IPS-18a (cell line): ENCODE measurements around the gene BMP7.

Experiments used
- H3K27ac ChIP-seq: one replicate; pipeline ENCODE4 v1.5.1; 2013; ENCODE audit warnings: low read length
- H3K27me3 ChIP-seq: one replicate; pipeline ENCODE4 v1.6.1; 2013; ENCODE audit warnings: mild to moderate bottlenecking, low read length; ENCODE audit not compliant: control insufficient read depth, insufficient read depth
- H3K36me3 ChIP-seq: one replicate; pipeline ENCODE4 v1.6.1; 2013; ENCODE audit warnings: low read depth, low read length; ENCODE audit not compliant: control insufficient read depth
- H3K4me1 ChIP-seq: one replicate; pipeline ENCODE4 v1.6.1; 2013; ENCODE audit warnings: low read depth, low read length; ENCODE audit not compliant: control insufficient read depth
- H3K4me3 ChIP-seq: one replicate; pipeline ENCODE4 v1.5.1; 2013; ENCODE audit warnings: low read length
- H3K9ac ChIP-seq: one replicate; pipeline ENCODE4 v1.6.1; 2013; ENCODE audit warnings: mild to moderate bottlenecking, low read length, moderate library complexity
- H3K9me3 ChIP-seq: one replicate; pipeline ENCODE4 v1.6.1; 2013; ENCODE audit warnings: low read depth, low read length; ENCODE audit not compliant: control insufficient read depth

Gene BMP7

DNA sequence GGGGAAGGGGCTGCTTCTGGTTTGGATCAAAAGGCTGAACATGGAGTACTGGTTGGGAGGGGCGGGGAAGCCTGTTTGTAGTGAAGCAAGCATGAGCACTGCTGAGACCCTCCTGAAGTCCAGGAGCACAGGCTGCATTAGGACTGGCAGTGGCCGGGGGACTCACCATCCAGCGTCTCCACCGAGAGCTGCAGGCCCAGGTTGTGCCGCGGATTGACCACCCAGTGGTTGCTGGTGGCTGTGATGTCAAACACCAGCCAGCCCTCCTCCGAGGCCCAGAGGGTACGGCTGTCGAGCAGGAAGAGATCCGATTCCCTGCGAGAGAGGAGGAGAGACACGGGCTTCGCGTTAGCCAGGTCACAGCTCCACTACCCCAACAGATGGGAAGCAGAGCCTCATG, 64.1 kb downstream of the BMP7 start:
- Histone ChIP-seq H3K36me3 (no peaks in the 10 kb centered on the region), H3K4me3 (no peak overlapping the region), H3K27me3 (no peaks in the 10 kb centered on the region), H3K9ac (no peak overlapping the region), H3K27ac (no peak overlapping the region), H3K4me1 (peaks cover 17% of the 10 kb centered on the region), H3K9me3 (no peaks in the 10 kb centered on the region)

DNA sequence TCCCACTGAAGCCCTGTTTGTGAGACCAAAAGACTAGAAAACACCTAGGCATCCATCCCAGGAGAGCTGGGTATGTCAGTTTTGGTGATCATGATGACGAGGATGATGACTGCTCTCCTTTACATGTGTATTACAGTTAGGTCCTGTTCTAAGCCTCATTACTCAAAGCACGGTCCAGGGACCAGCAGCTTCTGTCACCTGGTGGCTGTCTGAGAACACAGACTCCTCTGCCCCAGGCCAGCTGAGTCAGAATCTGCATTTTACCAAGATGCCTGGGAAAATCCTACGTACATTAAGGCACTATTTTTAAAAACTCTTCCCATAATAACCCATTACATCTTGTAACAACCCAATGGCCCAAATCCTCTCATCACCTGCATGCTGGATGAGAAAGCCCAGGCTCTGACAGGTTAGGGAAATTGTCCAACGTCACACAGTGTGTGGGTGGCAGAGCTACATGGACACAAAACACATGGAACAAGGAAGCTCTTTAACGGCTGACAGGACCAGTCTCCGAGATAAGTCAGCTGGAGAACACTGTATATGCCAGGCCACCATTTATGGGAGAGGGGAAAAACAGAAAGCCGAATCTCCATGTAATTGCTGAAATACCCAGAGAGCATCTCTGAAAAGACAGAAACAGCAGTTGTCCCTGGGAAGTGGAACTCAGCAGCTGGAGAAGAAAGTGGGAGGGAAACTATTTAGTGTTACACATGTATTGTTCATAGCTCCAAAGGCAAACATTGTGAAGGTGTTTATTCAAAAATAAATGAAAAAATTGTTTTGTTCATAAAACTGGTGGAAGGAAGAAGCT, 65.4 kb downstream of the BMP7 start:
- no peak overlapping the region for H3K9ac ChIP-seq
- H3K4me1 ChIP-seq: peaks cover 17% of the 10 kb centered on the region
- no peak overlapping the region for H3K27ac ChIP-seq
- H3K27me3 ChIP-seq: no peaks in the 10 kb centered on the region
- H3K36me3 ChIP-seq: no peaks in the 10 kb centered on the region
- no peak overlapping the region for H3K4me3 ChIP-seq
- no peaks in the 10 kb centered on the region for H3K9me3 ChIP-seq

DNA sequence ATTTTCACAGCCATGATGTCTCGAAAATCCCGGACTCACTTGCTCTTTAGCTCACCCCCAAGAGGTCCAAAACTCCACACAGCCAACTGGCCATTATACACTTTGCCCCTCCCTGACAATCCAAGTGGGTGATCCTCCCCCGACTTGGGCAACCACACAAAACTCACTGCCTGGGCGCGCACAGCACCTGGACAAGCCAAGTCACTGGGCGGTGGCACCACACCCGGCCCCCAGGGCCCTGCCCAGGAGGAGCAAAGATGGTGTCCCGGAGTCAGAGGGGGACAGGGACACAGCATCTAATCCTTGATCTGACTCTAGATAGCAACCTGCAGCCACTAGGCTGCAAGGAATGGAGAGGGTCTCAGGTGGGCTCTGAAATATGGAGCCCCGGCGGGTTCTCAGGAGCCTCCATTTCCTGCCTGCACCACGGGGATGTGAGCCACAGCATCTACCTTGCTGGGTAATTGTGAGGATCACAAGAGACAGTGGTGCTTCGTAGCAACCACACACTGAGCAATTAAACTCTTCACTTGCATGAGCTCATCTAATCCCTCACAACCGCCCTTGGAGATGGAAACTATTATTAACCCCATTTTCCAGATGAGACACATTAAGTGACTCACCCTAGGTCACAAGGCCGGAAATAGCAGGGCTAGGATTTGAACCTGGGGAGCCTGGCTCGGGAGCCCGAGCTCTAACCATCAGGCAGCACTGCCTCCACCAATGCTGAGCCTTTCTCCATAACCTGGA, 66.6 kb downstream of the BMP7 start:
- Histone ChIP-seq H3K4me1 (peaks cover 17% of the 10 kb centered on the region), H3K9ac (no peak overlapping the region), H3K9me3 (no peaks in the 10 kb centered on the region), H3K27me3 (no peaks in the 10 kb centered on the region), H3K27ac (no peak overlapping the region), H3K36me3 (no peaks in the 10 kb centered on the region), H3K4me3 (no peak overlapping the region)

DNA sequence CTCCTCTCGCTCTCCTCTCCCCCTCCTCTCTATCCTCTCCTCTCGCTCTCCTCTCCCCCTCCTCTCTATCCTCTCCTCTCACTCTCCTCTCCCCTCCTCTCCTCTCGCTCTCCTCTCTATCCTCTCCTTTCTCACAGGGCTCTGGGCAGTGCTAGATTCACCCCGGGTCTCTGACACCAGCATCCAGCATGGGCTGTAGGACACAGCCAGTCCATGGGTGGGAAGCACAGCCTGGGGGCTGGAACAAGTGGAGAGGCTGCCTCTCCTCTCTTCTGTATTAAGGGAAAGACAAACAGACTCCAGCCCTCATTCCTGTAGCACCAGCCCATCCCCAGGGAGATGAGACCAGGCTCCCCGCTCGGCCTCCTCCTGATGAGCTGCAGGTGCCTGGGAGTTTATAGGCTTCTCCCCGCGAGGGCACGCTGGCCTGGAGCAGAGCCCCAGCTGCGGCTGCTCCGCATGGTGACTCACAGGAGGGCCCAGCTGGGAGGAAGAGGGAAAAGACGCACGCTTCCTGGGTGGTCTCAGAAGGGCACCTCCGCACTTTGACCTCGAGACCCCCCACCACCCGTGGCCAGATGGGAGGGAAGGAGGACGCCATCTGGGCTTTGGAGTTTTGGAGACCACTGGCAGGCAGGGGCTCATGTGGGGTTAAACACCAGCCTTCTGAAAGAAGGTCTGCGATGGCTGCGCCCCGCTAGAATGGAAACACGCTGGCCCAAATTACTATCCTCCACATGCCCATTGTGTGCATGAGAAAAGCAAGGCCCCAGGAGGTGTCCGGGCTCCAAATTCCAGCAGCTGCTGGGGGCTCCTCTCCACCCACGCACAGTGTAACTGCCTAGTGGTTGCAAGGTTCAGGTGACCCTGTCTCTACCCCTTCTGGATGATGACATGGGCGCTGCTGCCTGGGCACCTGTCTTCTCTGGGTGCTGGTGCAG, 68.0 kb downstream of the BMP7 start:
- H3K36me3 ChIP-seq: no peaks in the 10 kb centered on the region
- no peak overlapping the region for H3K9ac ChIP-seq
- H3K4me3 ChIP-seq: no peak overlapping the region
- peaks cover 17% of the 10 kb centered on the region for H3K4me1 ChIP-seq
- no peaks in the 10 kb centered on the region for H3K9me3 ChIP-seq
- H3K27me3 ChIP-seq: no peaks in the 10 kb centered on the region
- no peak overlapping the region for H3K27ac ChIP-seq

DNA sequence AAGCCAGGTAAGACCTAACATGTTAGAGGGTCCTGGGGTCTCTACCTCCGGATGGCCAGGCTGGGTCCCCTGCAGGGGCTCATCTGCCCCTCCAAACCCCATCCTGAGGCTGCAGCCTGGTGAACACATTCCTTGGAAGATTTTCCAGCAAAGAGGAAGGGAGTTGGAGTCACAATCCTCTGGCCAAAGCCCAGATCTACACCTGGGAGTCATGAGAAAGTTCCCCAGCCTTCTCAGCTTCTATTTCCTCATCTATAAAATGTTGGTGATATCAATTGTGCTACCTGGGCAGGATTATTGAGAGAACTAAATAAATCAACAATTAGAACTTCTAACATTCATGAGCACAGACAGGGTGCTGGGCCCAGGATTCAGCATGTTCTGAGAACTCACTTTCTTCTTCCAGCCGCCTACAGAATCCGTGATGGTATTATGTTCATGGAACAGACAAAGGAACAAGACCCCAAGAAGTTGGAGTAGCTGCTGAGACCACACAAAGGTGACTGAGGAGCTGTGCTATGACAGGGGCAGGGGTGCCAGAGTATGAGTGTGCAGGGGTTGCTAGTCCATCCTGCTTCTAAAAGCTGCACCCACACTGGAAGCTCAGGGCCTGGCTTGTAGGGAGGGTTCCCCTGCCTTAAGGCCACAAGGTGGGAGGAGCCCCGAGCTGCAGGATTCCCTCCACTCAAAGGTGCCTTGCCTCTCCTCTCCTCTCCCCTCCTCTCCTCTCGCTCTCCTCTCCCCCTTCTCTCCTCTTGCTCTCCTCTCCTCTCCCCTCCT, 68.9 kb downstream of the BMP7 start:
- Histone ChIP-seq H3K27ac (no peak overlapping the region), H3K27me3 (no peaks in the 10 kb centered on the region), H3K4me1 (peaks cover 17% of the 10 kb centered on the region)

DNA sequence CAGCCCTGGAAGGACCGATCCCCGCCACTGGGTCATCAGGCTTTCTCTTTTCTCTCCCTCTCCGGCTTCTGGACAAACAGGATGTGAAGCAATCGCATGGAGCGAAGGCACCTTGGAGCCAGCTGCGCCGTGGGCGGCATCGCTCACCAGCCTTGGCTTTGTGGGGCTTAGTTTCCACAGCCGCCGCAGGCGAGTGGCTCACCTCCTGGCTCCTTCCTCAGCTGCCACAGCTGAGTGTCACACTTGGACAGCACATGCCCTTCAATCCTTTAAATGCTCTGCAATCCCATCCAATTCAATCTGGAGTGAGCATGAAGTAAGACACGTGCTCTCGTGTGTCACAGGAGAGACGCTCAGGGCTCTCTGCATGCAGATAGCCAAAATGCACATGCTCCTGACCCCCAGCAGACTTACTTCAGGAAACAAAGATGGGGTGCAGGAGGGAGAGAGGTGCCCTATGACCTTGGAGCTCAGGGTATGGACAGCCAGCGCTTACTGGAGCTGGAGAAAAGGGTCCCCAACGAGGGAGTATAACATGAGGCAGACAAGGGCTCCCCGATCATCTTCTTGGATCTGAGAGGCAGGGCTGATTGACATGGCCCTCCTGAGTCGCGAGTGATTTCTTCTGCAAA, 70.9 kb downstream of the BMP7 start:
- no peaks in the 10 kb centered on the region for H3K9me3 ChIP-seq
- no peak overlapping the region for H3K9ac ChIP-seq
- H3K27ac ChIP-seq: no peak overlapping the region
- H3K36me3 ChIP-seq: no peaks in the 10 kb centered on the region
- H3K27me3 ChIP-seq: no peaks in the 10 kb centered on the region
- peaks cover 17% of the 10 kb centered on the region for H3K4me1 ChIP-seq
- no peak overlapping the region for H3K4me3 ChIP-seq

More for the DNA sequence above, 68.9 kb downstream of the BMP7 start:
- no peaks in the 10 kb centered on the region for H3K9me3 ChIP-seq
- H3K36me3 ChIP-seq: no peaks in the 10 kb centered on the region
- no peak overlapping the region for H3K4me3 ChIP-seq
- no peak overlapping the region for H3K9ac ChIP-seq

DNA sequence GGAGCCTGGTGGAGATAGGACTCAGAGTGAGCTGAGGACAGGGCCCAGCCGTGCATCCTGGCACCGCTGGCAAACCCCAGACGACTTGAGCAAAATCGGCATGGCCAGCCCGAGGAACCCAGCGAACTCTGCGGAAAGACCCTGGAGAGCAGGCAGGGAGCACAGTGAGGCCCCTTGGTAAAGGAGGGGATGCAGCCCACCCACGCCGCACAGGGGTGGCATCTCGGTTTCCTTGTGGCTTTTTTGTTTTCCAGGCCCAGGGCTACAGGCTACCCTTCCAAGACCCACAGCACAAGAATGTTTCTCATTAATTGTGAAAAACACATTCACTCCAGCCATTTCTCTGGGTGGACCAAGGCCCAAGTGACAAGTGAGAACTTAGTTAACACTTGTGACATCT, 71.4 kb downstream of the BMP7 start:
- Histone ChIP-seq H3K9ac (no peak overlapping the region), H3K4me3 (no peak overlapping the region), H3K4me1 (peaks cover 17% of the 10 kb centered on the region), H3K27me3 (no peaks in the 10 kb centered on the region), H3K27ac (no peak overlapping the region), H3K9me3 (no peaks in the 10 kb centered on the region), H3K36me3 (no peaks in the 10 kb centered on the region)

DNA sequence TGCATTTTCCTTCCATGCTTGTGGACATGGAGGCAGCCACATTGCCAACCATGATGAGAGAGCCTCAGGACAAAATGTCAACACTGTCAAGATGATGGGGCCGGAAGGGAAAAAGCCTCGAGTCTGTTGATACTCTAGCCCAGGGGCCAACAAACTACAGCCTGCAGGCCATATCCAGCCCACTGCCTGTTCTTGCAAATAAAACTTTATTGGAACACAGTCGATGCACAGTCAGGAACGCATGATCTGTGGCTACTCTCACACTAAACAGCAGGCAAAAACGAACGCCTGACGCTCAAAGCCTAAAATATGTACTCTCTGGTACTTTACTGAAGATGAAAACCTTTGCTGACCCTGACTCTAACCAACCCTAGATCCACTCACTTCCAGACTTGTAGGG, 72.3 kb downstream of the BMP7 start:
- H3K27me3 ChIP-seq: no peaks in the 10 kb centered on the region
- no peaks in the 10 kb centered on the region for H3K36me3 ChIP-seq

DNA sequence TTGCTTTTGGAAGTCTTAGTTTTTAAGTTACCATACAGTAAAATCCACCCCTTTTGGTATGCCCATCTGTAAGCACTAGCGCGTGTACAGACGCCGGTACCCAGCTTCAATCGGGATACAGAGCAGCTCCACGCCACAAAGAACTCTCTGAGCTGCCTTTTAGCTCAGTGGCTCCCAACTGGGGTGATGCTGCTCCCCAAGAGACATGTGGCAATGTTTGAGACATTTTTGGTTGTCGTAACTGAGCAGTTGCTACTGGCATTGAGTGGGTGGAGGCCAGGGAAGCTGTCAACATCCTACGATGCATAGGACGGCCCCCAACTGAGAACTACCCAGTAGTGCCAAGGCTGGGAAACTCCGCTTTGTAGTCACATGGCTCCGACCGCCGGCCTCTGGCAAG, 73.3 kb downstream of the BMP7 start:
- Histone ChIP-seq H3K9me3 (no peaks in the 10 kb centered on the region), H3K27me3 (no peaks in the 10 kb centered on the region), H3K36me3 (no peaks in the 10 kb centered on the region), H3K27ac (no peak overlapping the region), H3K4me1 (peaks cover 7% of the 10 kb centered on the region), H3K4me3 (no peak overlapping the region), H3K9ac (no peak overlapping the region)

More for the DNA sequence above, 72.3 kb downstream of the BMP7 start:
- no peak overlapping the region for H3K27ac ChIP-seq
- no peak overlapping the region for H3K9ac ChIP-seq
- peaks cover 14% of the 10 kb centered on the region for H3K4me1 ChIP-seq
- H3K4me3 ChIP-seq: no peak overlapping the region
- H3K9me3 ChIP-seq: no peaks in the 10 kb centered on the region

DNA sequence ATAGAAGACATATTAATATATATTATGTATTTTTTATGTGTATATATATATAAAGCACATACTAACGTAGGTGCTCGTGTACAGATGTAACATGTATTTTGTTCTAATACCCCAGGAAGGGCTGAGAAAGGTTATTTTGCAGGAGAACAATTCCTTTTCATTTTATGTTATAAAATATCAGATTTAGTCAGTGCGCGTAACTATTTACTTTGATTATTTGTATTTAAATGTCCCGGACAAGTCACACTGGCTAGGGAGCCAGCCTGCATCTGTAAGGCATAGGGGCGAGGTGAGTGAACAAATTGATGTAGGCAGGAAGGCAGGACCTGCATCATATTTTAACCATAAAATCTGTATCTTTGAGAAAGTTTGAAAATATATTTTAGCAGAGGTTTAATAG, 74.1 kb downstream of the BMP7 start:
- H3K27me3 ChIP-seq: no peaks in the 10 kb centered on the region
- H3K4me1 ChIP-seq: peaks cover under 1% of the 10 kb centered on the region
- no peak overlapping the region for H3K4me3 ChIP-seq
- H3K9ac ChIP-seq: no peak overlapping the region
- no peak overlapping the region for H3K27ac ChIP-seq
- H3K36me3 ChIP-seq: no peaks in the 10 kb centered on the region
- H3K9me3 ChIP-seq: no peaks in the 10 kb centered on the region
